NCI-H2227 treated with DMSO at 0.1 percent for 48 hours (cell line): ENCODE data around the gene C3orf38.
"Not testable (repeated sequence)": the region's sequence is repeated elsewhere in the genome, so short reads cannot be mapped to it uniquely, and the experiment has no call there.

ENCODE experiments used
- DNase-seq: peaks from one replicate; lab custom pipeline; 2025; lab: John Stamatoyannopoulos, UW

Gene C3orf38

DNA sequence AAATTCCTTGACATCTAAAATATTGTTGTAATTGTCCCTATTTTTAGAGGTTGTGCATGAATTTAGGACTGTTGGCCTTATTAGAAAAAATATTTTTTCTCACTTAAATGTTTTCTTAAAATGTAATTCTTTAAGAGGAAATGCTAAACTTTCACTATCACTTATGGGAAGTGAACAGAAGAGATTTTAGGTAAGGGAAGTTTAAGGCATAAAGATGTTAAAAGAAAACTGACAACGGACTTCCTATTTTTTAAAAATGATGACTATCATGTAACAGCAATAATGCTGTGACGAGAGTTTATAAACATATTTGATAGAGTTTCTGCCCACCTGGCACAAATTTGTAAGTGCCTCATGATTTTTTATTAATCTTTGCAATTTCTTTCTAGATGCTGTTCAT lies 3.1 kb downstream of the C3orf38 start:
- no peak for DNase-seq

DNA sequence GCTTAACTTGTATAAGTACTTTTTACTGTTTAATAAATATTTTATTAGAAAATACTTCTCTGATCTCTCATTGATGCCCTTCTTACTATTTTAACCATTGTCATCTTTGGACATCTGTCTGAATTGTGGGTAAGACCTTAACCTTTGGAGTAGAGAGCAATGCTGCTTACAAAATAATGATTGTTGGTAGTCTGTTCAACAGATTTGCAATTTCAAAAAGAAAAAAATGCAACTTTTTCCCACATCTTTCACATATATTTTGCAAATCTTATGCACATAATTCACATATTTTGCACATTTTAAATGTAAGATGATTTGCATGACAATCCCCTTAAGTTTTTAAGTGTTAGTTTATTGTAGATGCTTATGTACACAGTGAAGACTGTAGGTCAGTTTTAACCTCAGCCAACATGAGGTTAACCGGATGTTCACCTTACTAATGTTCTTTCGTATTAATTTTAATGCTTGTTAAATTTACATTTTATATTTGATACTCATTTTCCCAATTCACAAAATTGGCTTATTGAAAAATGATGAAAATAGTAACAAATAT lies 16.7 kb downstream of the C3orf38 start:
- DNase-seq, result no peak

DNA sequence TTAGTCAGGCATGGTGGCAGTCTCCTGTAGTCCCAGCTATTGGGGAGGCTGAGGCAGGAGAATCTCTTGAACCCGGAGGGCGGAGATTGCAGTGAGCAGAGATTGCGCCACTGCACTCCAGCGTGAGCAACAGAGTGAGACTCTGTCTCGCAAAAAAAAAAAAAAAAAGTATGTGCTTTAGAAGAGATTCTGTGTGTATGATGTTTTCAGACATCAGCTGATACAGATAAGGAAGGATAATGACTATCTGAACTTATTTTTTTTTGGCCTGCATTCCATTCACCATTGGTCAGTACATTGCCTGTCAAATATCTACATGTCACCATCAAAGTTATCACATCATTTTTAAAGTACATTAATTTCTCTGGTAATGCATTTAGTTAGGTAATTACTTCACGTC lies 17.4 kb downstream of the C3orf38 start:
- DNase-seq, result no peak

DNA sequence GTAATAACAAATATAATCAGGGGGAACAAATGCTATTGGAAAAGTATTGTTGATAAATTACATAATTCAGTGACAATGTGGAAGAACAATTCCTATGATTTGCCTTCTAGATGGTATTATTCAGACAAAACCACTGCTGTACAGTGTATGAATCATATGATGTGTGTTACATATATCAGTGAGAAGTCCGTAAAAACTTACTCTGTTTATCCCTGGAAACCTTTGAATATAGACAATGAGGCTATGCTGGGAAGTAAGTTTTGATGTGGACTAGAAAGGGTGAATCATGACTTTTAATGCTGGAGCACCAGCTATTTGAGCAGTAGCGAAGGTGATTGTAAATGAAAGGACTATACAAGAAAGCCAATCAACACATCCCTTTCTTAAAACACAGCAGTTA lies 17.9 kb downstream of the C3orf38 start:
- no peak for DNase-seq

DNA sequence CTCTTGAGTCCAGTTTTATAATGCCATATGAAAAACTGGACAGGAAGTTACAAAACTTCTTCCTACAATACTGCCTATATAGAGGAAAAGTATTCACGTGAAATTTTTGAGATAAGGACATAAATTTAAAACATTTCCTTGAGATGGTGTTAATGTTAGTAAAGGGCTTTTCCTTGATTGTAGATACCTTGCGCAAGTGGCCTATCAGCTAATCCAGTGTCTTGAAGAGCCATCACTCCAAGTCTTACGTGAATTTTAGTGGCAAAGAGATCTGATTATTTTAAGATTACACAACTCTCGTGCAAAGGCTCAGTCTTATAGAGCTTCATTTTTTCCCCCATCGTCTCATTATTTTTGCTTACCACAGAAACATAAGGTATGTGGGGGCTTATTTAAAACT lies 18.4 kb downstream of the C3orf38 start:
- no peak for DNase-seq

DNA sequence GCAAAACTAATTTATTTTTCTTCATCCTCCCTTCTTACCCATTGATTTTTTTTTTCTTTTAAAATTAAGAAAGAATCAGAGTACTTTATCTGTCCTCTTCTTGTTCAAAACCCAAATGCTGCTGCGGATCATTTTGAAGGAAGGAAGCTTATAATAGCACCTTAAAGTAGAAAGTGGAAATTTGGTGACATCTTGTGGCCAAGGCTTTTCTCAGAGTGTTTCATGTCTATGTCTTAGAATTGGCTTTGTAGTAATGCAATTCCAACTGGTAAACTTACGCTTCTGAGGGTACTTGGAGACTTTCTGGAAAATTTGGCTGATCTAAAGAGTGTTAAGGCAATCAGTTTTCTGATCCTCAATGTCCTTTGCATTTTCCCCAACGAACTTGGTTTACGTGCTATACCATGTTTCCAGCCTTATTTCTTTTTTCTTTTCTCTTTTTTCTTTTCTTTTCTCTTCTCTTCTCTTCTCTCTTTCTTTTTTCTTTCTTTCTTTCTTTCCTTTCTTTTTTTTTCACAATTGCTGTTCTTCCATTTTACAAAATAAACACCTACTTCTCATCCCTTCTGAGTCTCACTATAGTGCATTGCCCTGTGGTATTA lies 30.7 kb downstream of the C3orf38 start:
- DNase-seq, result no peak

DNA sequence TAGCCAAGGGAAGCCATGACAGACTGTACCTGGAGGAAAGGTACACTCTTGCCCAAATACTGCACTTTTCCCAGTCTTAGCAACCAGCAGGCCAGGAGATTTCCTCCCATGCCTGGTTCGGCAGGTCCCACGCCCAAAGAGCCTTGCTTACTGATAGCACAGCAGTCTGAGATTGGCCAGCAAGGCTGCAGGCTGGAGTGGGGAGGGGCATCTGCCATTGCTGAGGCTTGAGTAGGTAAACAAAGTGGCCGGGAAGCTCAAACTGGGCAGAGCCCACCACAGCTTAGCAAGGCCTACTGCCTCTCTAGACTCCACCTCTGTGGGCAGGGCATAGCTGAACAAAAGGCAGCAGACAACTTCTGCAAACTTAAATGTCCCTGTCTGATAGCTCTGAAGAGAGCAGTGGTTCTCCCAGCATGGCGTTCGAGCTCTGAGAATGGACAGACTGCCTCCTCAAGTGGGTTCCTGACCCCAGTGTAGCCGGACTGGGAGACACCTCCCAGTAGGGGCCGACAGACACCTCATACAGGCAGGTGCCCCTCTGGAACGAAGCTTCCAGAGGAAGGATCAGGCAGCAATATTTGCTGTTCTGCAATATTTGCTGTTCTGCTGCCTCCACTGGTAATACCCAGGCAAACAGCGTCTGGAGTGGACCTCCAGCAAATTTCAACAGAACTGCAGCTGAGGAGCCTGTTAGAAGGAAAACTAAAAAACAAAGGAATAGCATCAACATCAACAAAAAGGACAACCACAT lies 32.6 kb downstream of the C3orf38 start:
- not testable (repeated sequence) for DNase-seq

DNA sequence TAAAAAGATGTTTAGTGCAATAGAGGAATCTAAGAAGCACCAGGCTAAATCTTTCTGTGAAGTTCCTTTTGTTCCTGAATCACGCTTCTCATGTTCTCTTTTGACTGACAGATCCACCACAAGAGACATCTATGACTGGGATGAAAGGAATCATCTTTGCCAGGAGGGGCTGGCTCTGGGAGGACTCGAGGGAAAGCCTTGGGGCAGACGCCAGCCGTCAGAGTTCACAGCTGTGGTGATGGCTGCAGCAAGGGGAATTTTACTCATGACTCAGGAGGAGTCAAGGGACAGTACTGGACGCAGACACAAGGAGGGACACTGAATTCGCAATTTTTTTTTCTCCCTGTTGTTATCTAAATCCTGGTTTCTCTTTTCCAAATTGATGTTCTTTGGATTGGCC lies 38.7 kb downstream of the C3orf38 start:
- DNase-seq, result no peak

DNA sequence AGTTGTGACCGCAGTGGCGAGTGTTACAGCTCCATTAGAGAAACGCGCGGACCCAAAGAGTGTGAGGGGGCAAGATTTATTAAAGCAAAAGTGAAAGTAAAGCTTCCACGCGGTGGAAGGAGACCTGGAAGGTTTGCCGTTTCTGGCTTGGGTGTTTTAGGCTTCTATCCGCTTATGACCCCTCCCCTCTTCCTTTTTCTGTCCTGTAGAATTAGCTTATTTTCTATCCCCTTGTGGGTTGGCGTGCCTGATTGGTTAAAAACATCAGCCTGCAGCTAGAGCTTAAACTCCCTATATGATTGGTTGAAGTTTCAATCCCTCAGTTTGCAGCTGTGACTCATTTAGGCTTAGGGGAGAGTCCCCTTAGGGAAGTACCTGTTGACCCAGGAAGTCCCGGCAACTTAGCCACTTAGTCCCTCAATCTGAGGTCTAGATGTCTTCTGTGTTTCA lies 39.6 kb downstream of the C3orf38 start:
- DNase-seq, result peak; percentile 58

DNA sequence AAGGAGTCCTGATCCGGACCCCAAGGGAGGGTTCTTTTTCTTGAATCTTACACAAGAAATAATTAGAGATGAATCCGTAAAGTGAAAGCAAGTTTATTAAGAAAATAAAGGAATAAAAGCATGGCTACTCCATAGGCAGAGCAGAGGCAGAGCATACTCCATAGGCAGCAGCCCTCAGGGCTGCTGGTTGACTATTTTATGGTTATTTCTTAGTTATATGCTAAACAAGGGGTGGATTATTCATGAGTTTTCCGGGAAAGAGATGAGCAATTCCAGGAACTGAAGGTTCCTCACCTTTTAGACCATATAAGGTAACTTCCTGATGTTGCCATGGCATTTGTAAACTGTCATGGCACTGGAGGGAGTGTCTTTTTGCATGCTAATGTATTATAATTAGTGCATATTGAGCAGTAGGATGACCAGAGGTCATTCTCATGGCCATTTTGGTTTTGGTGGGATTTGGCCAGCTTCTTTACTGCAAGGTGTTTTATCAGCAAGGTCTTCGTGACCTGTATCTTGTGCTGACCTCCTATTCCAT lies 42.2 kb downstream of the C3orf38 start:
- no peak for DNase-seq

DNA sequence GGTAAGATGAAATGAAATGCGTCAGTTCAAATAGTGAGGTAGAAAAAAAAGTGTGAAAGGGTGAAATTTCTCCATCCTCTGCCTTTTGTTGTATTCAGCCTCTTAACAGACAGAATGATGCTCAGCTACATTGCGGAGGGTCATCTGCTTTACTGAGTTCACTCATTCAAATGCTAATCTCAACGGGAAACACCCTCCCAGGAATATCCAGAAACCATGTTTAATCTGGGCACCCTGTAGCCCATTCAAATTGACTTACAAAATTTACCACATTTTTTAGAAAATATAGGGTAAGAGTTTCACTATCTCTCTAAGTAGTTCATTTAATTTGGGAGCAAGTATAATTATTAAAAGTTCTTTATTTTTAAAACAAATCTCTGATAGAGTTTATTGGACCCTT lies 42.9 kb downstream of the C3orf38 start:
- DNase-seq, result no peak

DNA sequence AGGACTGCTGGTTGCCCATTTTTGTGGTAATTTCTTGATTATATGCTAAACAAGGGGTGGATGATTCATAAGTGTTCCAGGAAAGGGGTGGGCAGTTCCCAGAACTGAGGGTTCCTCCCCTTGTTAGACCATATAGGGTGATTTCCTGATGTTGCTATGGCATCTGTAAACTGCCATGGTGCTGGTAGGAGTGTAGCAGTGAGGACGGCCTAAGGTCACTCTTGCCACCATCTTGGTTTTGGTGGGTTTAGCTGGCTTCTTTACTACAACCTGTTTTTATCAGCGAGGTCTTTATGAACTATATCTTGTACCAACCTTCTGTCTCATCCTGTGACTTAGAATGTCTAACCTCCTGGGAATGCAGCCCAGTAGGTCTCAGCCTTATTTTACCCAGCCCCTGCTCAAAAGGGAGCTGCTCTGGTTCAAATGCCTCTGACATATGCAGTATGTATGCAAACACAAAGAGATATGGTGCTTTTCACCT lies 46.2 kb downstream of the C3orf38 start:
- DNase-seq, result no peak

DNA sequence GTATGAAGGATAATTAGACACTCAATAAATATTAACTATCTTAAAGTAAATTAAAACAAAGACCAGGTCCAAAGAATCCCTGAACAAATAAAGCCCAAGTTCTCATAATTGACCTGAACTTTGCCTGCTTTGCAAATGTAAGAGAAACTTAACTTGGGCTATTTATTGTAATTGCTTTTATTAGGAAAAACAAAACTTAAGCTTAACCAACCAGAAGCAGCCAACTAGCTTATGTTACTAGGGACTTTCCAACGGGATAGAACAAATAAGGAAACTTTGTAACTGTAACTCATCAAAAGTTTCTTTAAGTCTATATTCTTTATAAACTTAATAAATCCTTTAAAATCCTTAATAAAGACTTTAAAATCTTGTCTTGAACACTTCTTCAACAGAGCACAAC lies 48.4 kb downstream of the C3orf38 start:
- no peak for DNase-seq

DNA sequence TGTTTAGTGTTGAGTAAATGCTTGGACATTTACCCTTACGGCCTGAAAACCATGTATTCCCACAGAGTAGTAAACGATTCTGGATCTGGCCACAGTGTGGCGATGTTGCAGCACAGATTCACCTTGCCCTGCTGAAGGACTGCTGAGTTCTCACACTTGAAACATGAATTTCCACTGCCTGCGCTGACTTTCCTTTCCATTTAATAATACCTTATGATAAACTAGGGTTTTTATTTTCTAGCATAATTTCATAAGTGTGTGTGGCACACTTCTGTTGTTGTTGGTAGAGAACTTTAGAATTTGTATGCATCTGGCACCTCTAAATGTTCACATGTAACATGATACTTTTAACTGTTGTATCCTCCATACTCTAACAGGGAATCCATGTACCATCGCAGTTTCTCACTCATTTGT lies 53.9 kb downstream of the C3orf38 start:
- peak; percentile 39 for DNase-seq
